Heart right ventricle (tissue), 16 donors: ENCODE data around the gene NEK7. TPM values are rescaled to one million over a fixed set of nuclear protein-coding genes. Genes with fewer than 3 reads are reported as not detected.

ENCODE experiments used
- ATAC-seq, 8 donors: fragments of 200-7000 bp; cut with Tn5 transposase; one replicate each; pipeline ENCODE4 v1.9.1; 2020; ENCODE audit warnings: mild to moderate bottlenecking in 8 of 8, moderate library complexity in 8 of 8, moderate number of reproducible peaks in 1 of 8
- DNase-seq, 2 donors: peaks; one replicate each; pipeline ENCODE4 v3.0.0-alpha.2; 2020
- H3K27ac ChIP-seq, 10 donors: fragments of 200-600 bp; sonication (generic) in 2 of 10; one replicate each; pipeline versions ENCODE4 v1.5.0 to v1.8.0; 2020 to 2022; ENCODE audit warnings: mild to moderate bottlenecking in 3 of 10
- H3K27me3 ChIP-seq, 7 donors: fragments of 200-600 bp; one replicate each; pipeline ENCODE4 v1.8.0; 2021 to 2022; ENCODE audit warnings: mild to moderate bottlenecking in 2 of 7
- H3K36me3 ChIP-seq, 9 donors: fragments of 200-600 bp; sonication (generic) in 1 of 9; one replicate each; pipeline versions ENCODE4 v1.5.0 to v1.8.0; 2020 to 2022; ENCODE audit warnings: mild to moderate bottlenecking in 2 of 9
- H3K4me1 ChIP-seq, 9 donors: fragments of 200-600 bp; sonication (generic) in 1 of 9; one replicate each; pipeline versions ENCODE4 v1.5.0 to v1.8.0; 2020 to 2022; ENCODE audit warnings: mild to moderate bottlenecking in 4 of 9
- H3K4me3 ChIP-seq, 10 donors: fragments of 200-600 bp; sonication (generic) in 2 of 10; one replicate each; pipeline versions ENCODE4 v1.5.0 to v1.8.0; 2020 to 2022; ENCODE audit warnings: mild to moderate bottlenecking in 7 of 10, moderate library complexity in 2 of 10
- H3K9me3 ChIP-seq, 11 donors: fragments of 200-600 bp in 10 of 11; sonication (generic) in 2 of 11; one replicate each; pipeline versions ENCODE4 v1.5.0 to v1.8.0; 2013 to 2022; ENCODE audit warnings: mild to moderate bottlenecking in 2 of 11, control low read depth in 1 of 11, moderate library complexity in 1 of 11
- WGBS, 2 donors: extraction: QIAGEN DNeasy Blood & Tissue Kit; methylation state at CpG; one replicate each; pipeline ENCODE4 v1.1.7; 2013; ENCODE audit warnings: inconsistent platforms in 1 of 2; 5-methylcytosine and 5-hydroxymethylcytosine counted together
- intact Hi-C, 10 donors: fragments of 100-400 bp; cut with DNase I; formaldehyde crosslinking; loops; one replicate each; pipeline versions ENCODE4 v1.11.1 to v1.14.2; 2022
- polyA plus RNA-seq, 2 donors: library from polyadenylated mRNA; stranded (reverse); fragments of 200-250 nt; gene quantifications; one replicate each; pipeline ENCODE4 v1.2.3, GENCODE V29; 2013
- total RNA-seq, 10 donors: library from RNA; stranded (reverse); fragmentation: NEBNext Ultra II Directional in 3 of 10; extraction: Animal tissue kit (Norgen Biotek cat#: 25700) in 3 of 10; gene quantifications; one replicate each; pipeline versions ENCODE4 v1.2.1 to v1.2.4, GENCODE V29; 2021 to 2023
- TF ChIP-seq, protein P1 (sequence below), 9 donors: fragments of 200-600 bp; sonication (generic) in 2 of 9; IDR thresholded peaks; one replicate each; pipeline versions ENCODE4 v1.5.0 to v1.8.0; 2021 to 2022; ENCODE audit warnings: antibody characterized with exemption in 9 of 9, mild to moderate bottlenecking in 5 of 9, moderate library complexity in 1 of 9
- donor health status: Arrhythmogenic right ventricular cardiomyopathy.
- donor health status: ischemic (EF 13 %, LVEDD 7.1; RV severe dilation, severe dysfunction).
- donor health status: healthy with polysubstance abuse.
- donor health status: DM: no; HTN: yes; CAD: no.
- donor health status: DM: no; HTN: no; CAD: no.
- donor health status: ischemic (EF 25% LVEDD 6.9; RV normal size, moderate dysfunction).
- donor health status: ischemic (EF 25% LVEDD 5.7; RV mildly dilated, moderate dysfunction).
- donor health status: healthy.
- donor health status: DM: yes; HTN: yes; CAD: no.
- donor health status: Ischemic cardiomyopathy.
- donor health status: ischemic (EF 35%, LVEDD 5.7; RV mildly dilated, moderate dysfunction).
- donor health status: nonischemic (EF 11% LVEDD 7.7; RV severe dilation, severe dysfunction).
- donor health status: DM: yes; HTN: yes; CAD: no.
- donor health status: PGD.
- donor health status: ischemic (EF 29% LVEDD 5.4; RV normal size, mild dysfunction).
- donor health status: nonischemic (EF 23%, LVEDD 6.1; RV moderate dilation, normal function).

NEK7 gene
- total and polyA plus RNA-seq, 12 donors = 57.3 to 279 (median 207) TPM

DNA sequence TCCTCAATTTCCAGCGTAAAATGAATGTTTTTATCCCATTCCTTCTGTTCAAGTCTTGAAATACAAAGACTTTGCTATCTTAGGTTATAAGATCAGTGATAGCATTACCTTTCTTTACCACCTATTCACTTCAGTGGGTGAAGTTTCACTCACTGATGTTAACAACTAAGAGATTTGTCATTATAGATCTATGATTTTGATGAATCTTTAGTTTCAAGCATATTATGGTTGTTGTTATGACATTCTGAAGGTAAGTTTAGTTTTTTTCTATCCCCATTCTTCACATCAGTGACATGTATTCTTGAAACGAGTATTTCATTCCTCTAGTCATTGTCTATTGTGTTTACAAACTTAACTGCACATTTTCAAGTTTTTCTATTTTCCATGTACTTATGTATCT lies 201.1 kb downstream of the NEK7 start:
- no peak for ATAC-seq
- H3K4me3 ChIP-seq = no peak overlapping the region
- no peaks in the 10 kb centered on the region for H3K9me3 ChIP-seq
- peaks cover 0 to 8% (median 0%) of the 10 kb centered on the region in 7 donors for H3K27me3 ChIP-seq
- TF ChIP-seq, protein P1, sequence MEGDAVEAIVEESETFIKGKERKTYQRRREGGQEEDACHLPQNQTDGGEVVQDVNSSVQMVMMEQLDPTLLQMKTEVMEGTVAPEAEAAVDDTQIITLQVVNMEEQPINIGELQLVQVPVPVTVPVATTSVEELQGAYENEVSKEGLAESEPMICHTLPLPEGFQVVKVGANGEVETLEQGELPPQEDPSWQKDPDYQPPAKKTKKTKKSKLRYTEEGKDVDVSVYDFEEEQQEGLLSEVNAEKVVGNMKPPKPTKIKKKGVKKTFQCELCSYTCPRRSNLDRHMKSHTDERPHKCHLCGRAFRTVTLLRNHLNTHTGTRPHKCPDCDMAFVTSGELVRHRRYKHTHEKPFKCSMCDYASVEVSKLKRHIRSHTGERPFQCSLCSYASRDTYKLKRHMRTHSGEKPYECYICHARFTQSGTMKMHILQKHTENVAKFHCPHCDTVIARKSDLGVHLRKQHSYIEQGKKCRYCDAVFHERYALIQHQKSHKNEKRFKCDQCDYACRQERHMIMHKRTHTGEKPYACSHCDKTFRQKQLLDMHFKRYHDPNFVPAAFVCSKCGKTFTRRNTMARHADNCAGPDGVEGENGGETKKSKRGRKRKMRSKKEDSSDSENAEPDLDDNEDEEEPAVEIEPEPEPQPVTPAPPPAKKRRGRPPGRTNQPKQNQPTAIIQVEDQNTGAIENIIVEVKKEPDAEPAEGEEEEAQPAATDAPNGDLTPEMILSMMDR (IDR thresholded peaks at IDR 0.05) = no peak
- no peak overlapping the region for H3K27ac ChIP-seq
- DNase-seq = no peak
- WGBS, 2 donors = 76 to 79% methylated on average over 2 of the region's 2 CpGs
- no peaks in the 10 kb centered on the region for H3K36me3 ChIP-seq
- intact Hi-C loops = loop anchor here in 6 of 10 donors (2.0 to 10.0 kb wide), 5 partner anchors 263 to 276 kb away; no protein-coding TSS in a partner anchor
- no peaks in the 10 kb centered on the region for H3K4me1 ChIP-seq

DNA sequence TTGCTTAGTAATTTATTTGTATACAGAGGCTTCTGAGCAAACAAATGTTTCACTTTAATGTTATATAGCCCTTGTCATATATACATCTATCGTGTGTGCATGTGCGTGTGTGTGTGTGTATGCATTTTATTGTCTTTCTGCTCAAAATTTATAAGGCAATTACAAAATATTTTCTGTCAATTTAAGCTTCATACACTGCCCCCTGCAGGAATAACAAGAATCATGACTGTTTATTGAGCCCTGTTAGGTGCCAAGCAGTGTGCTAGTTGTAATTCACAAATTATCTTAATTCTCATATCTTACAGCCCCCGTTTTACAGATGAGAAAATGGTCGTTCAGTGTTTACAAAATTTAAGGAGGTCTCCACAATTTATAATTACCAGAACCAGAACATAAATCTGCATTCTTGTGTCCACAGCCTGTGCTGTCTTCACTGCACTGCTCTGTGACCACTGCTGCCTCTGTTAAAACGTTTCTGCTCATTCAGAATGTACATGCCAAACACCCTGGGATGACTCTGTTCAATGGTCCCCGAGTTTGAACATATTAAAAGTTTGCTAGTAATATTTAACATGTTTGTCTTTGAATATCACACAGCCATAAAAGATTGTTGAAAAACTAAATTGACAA lies 202.3 kb downstream of the NEK7 start:
- no peaks in the 10 kb centered on the region for H3K27me3 ChIP-seq
- TF ChIP-seq, protein P1 (IDR thresholded peaks at IDR 0.05) = peak; percentile 20 to 62 (median 48)
- H3K9me3 ChIP-seq = no peaks in the 10 kb centered on the region
- H3K27ac ChIP-seq = no peak overlapping the region
- intact Hi-C loops = loop anchor here in 6 of 10 donors (2.0 to 10.0 kb wide), 5 partner anchors 264 to 277 kb away; no protein-coding TSS in a partner anchor
- ATAC-seq = no peak
- 45 to 50% methylated on average over 6 of the region's 6 CpGs for WGBS, 2 donors
- H3K36me3 ChIP-seq = no peaks in the 10 kb centered on the region
- no peak for DNase-seq
- H3K4me1 ChIP-seq = no peaks in the 10 kb centered on the region
- no peak overlapping the region for H3K4me3 ChIP-seq

DNA sequence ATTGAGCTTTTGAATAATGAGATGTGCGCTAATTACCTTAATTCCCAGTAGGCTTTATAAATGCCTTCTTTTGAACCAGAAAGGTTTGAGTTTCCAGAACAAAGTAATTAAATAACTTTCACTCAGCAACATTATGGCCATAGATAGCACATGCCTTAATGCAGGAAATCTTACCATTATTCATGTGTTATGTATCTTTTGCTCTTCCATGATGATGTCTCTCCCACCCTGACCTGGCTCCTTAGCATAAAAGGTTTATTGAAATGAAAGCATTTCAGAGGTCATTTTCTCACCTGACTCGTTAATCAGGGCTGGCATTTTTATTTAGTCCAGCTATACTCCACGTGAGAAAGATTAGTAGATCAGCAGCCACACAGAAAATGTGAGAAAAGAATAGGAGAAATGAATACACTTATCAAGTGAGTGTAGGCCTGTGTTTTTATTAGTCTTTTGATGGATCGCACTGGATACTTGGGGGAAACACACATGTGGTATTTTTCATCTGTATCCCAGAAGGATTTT lies 203.5 kb downstream of the NEK7 start:
- Histone ChIP-seq H3K27ac (no peak overlapping the region), H3K27me3 (no peaks in the 10 kb centered on the region), H3K4me1 (no peaks in the 10 kb centered on the region), H3K9me3 (no peaks in the 10 kb centered on the region), H3K36me3 (no peaks in the 10 kb centered on the region), H3K4me3 (no peak overlapping the region)
- TF ChIP-seq, protein P1 (IDR thresholded peaks at IDR 0.05) = no peak
- 88 to 90% methylated on average over 4 of the region's 4 CpGs for WGBS, 2 donors
- DNase-seq = no peak
- ATAC-seq = no peak
- intact Hi-C loops = loop anchor here in 2 of 10 donors (5.0 to 10.0 kb wide), 2 partner anchors 273 to 275 kb away; no protein-coding TSS in a partner anchor

DNA sequence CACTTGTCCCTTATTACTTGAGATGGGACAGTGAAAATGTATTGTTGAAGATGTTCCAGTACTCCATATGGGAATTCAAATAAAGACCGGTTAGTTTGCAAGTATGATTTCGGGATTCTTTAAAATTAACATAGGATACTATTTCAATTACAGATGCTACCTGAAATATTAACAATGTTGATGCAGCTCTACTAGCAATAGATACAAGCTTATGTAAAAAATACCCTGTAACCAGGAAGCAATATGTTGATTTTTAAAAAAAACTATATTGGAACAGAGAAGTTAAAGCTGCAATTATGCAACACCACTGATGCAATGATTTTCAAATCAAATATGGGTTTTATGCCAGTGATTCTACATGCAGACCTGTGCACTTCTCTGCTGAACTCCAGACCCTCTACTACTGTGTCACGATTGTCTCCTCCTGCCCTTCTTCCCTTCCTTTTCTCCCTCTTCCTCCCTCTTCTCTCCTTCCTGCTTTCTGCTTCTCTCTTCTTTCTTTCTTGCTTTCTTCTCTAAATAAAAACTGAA lies 204.5 kb downstream of the NEK7 start:
- Histone ChIP-seq H3K27me3 (no peaks in the 10 kb centered on the region), H3K4me3 (no peak overlapping the region), H3K36me3 (no peaks in the 10 kb centered on the region), H3K27ac (no peak overlapping the region), H3K4me1 (no peaks in the 10 kb centered on the region), H3K9me3 (no peaks in the 10 kb centered on the region)
- 86 to 93% methylated on average over 3 of the region's 3 CpGs for WGBS, 2 donors
- intact Hi-C loops = loop anchor here in 2 of 10 donors (5.0 to 10.0 kb wide), 2 partner anchors 274 to 277 kb away; no protein-coding TSS in a partner anchor
- DNase-seq (no peak), ATAC-seq (no peak)
- TF ChIP-seq, protein P1 (IDR thresholded peaks at IDR 0.05) = no peak
